ENCODE measurements around the gene STRN4. TPM values are rescaled to one million over a fixed set of nuclear protein-coding genes. Genes with fewer than 3 reads are reported as not detected.

The STRN4 gene
- total RNA-seq, 1 experiment from 2014 or later = 134 TPM

GRCh38 chr19:46685189-46685588 is 61.1 kb downstream of the STRN4 start:
- no peaks in the 10 kb centered on the region for H3K9me3 ChIP-seq (ENCODE audit: low read depth, low read length, poor library complexity, severe bottlenecking)
- ChIA-PET POLR2A (ENCODE audit: low non-redundant PET) (no interaction called here), CTCF (interaction anchor here (0.6 kb wide), 1 partner anchor 23 kb away, joined by 3 read pairs; no protein-coding TSS in a partner anchor)
- no peak for DNase-seq (ENCODE audit: low spot score)
- no peak for TF ChIP-seq EZH2 (IDR thresholded peaks at IDR 0.05; ENCODE audit: borderline replicate concordance, low read depth, low read length, poor library complexity, severe bottlenecking)
- no peak for TF ChIP-seq CTCF (conservative IDR thresholded peaks at IDR 0.05; ENCODE audit: low read depth, low read length)
- H3K27me3 ChIP-seq (replicated peaks; ENCODE audit: insufficient read depth, low read depth, low read length, poor library complexity) = no peaks in the 10 kb centered on the region
- no peak overlapping the region for H3K4me3 ChIP-seq (ENCODE audit: low read depth, low read length, poor library complexity, severe bottlenecking)
- no TSS peak for BruUV-seq (replicated peaks)
- no peak overlapping the region for H3K27ac ChIP-seq (ENCODE audit: low read depth, low read length, poor library complexity, severe bottlenecking)
- H3K36me3 ChIP-seq (ENCODE audit: insufficient read depth, low read length, poor library complexity, severe bottlenecking) = peaks cover 37% of the 10 kb centered on the region
- intact Hi-C loops (cut with micrococcal nuclease; ENCODE audit: unreplicated experiment) = no loop called here
- H3K4me1 ChIP-seq (ENCODE audit: insufficient read depth, low read length, poor library complexity, severe bottlenecking) = no peaks in the 10 kb centered on the region

- DNase-seq (ENCODE audit: low spot score) = peak; percentile 70
- BruUV-seq (replicated peaks) = no TSS peak
- intact Hi-C loops (cut with micrococcal nuclease; ENCODE audit: unreplicated experiment) = no loop called here
- Histone ChIP-seq H3K27ac (ENCODE audit: low read depth, low read length, poor library complexity, severe bottlenecking) (no peak overlapping the region), H3K36me3 (ENCODE audit: insufficient read depth, low read length, poor library complexity, severe bottlenecking) (peaks cover 21% of the 10 kb centered on the region), H3K27me3 (replicated peaks; ENCODE audit: insufficient read depth, low read depth, low read length, poor library complexity) (no peaks in the 10 kb centered on the region), H3K4me1 (ENCODE audit: insufficient read depth, low read length, poor library complexity, severe bottlenecking) (no peaks in the 10 kb centered on the region), H3K4me3 (ENCODE audit: low read depth, low read length, poor library complexity, severe bottlenecking) (no peak overlapping the region), H3K9me3 (ENCODE audit: low read depth, low read length, poor library complexity, severe bottlenecking) (no peaks in the 10 kb centered on the region)
- TF ChIP-seq CTCF (conservative IDR thresholded peaks at IDR 0.05; ENCODE audit: low read depth, low read length) = no peak
- no peak for TF ChIP-seq EZH2 (IDR thresholded peaks at IDR 0.05; ENCODE audit: borderline replicate concordance, low read depth, low read length, poor library complexity, severe bottlenecking)
- ChIA-PET CTCF (no interaction called here), POLR2A (ENCODE audit: low non-redundant PET) (no interaction called here)
These were observed 68.0 kb downstream of the STRN4 start for GRCh38 chr19:46678110-46678732.

GRCh38 chr19:46674416-46675178 is 71.7 kb downstream of the STRN4 start:
- BruUV-seq (replicated peaks) = TSS peak; percentile 44
- intact Hi-C loops (cut with micrococcal nuclease; ENCODE audit: unreplicated experiment) = no loop called here
- TF ChIP-seq CTCF (conservative IDR thresholded peaks at IDR 0.05; ENCODE audit: low read depth, low read length) = no peak
- TF ChIP-seq EZH2 (IDR thresholded peaks at IDR 0.05; ENCODE audit: borderline replicate concordance, low read depth, low read length, poor library complexity, severe bottlenecking) = no peak
- ChIA-PET POLR2A (ENCODE audit: low non-redundant PET) (no interaction called here), CTCF (no interaction called here)
- Histone ChIP-seq H3K27ac (ENCODE audit: low read depth, low read length, poor library complexity, severe bottlenecking) (no peak overlapping the region), H3K4me1 (ENCODE audit: insufficient read depth, low read length, poor library complexity, severe bottlenecking) (no peaks in the 10 kb centered on the region), H3K4me3 (ENCODE audit: low read depth, low read length, poor library complexity, severe bottlenecking) (no peak overlapping the region), H3K9me3 (ENCODE audit: low read depth, low read length, poor library complexity, severe bottlenecking) (no peaks in the 10 kb centered on the region), H3K36me3 (ENCODE audit: insufficient read depth, low read length, poor library complexity, severe bottlenecking) (peaks cover 17% of the 10 kb centered on the region), H3K27me3 (replicated peaks; ENCODE audit: insufficient read depth, low read depth, low read length, poor library complexity) (no peaks in the 10 kb centered on the region)
- DNase-seq (ENCODE audit: low spot score) = peak; percentile 58

Measured in A673 (cell line).